Measurements from ENCODE around the gene LRCH1.

Gene LRCH1

DNA sequence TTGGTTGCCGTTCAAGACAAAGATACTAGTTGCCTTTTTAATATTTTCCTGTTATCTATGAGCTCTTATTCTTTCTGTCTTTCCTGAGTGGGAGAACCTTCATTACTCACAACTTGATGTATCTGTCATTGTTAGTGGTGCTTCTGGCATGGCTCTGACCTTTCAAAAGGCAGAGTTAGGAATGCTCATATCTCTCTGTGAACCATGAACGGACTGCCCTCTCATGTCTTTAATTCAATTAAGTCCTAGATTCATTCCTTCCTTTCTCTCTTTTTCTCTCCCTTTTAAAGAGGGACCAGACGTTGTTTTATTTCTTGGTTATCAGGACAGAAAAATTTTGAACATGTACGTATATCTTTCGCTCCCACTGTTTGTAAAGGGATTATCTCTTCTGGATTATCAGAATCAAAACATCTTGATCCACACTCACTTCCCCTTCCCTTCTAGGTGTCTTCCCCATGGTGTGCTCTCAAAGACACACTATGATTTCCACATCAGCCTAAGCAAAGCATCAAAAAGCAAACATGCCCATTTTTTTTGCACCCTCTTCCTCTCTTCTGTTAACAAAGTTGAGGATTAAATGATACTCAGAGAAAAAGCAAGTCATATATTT lies 90.3 kb downstream of the LRCH1 start:
- Histone ChIP-seq H3K36me3 (ENCODE audit: control insufficient read depth, insufficient read depth, low read length, severe bottlenecking) (no peaks in the 10 kb centered on the region), H3K27me3 (replicated peaks; ENCODE audit: control insufficient read depth, insufficient read depth, low read length) (no peaks in the 10 kb centered on the region), H3K4me1 (ENCODE audit: control insufficient read depth, insufficient read depth, low read length) (peaks cover 35% of the 10 kb centered on the region), H3K4me3 (ENCODE audit: low read length) (no peak overlapping the region), H3K9me3 (ENCODE audit: control insufficient read depth, low read length) (no peaks in the 10 kb centered on the region), H3K9ac (ENCODE audit: low read length) (no peak overlapping the region)
- no peak for DNase-seq (ENCODE audit: low read depth)

GRCh38 chr13:46644816-46645215 lies 91.8 kb downstream of the LRCH1 start:
- H3K9me3 ChIP-seq (ENCODE audit: control insufficient read depth, low read length): no peaks in the 10 kb centered on the region
- H3K4me3 ChIP-seq (ENCODE audit: low read length): no peak overlapping the region
- H3K4me1 ChIP-seq (ENCODE audit: control insufficient read depth, insufficient read depth, low read length): peaks cover 30% of the 10 kb centered on the region
- no peaks in the 10 kb centered on the region for H3K36me3 ChIP-seq (ENCODE audit: control insufficient read depth, insufficient read depth, low read length, severe bottlenecking)
- DNase-seq (ENCODE audit: low read depth): no peak
- no peaks in the 10 kb centered on the region for H3K27me3 ChIP-seq (replicated peaks; ENCODE audit: control insufficient read depth, insufficient read depth, low read length)
- no peak overlapping the region for H3K9ac ChIP-seq (ENCODE audit: low read length)

DNA sequence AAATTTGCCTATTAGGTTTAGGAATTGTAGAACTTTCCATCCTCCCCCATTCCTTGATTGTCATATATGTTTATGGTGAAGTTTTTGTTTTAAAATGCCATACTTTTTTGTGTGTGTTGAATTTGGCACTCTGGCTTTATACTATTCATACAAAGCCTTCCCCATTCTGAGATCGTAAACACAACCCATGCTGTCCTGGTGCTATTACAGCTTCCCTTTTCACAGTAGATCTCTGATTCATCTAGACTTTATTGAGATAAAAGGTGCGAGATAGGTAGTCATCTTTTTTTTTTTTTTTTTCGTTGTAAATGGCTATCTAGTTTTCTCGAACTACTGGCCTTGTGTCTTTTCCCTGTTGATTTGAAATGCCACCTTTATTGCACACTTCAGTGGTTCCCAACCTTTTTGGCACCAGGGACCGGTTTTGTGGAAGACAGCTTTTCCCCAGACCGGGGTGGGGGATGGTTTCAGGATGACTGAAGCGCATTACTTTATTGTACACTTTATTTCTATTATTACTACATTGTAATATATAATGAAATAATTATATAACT lies 94.6 kb downstream of the LRCH1 start:
- no peak overlapping the region for H3K9ac ChIP-seq (ENCODE audit: low read length)
- H3K4me3 ChIP-seq (ENCODE audit: low read length): no peak overlapping the region
- no peaks in the 10 kb centered on the region for H3K36me3 ChIP-seq (ENCODE audit: control insufficient read depth, insufficient read depth, low read length, severe bottlenecking)
- no peaks in the 10 kb centered on the region for H3K27me3 ChIP-seq (replicated peaks; ENCODE audit: control insufficient read depth, insufficient read depth, low read length)
- DNase-seq (ENCODE audit: low read depth): no peak
- no peaks in the 10 kb centered on the region for H3K9me3 ChIP-seq (ENCODE audit: control insufficient read depth, low read length)
- H3K4me1 ChIP-seq (ENCODE audit: control insufficient read depth, insufficient read depth, low read length): peaks cover 11% of the 10 kb centered on the region

- Histone ChIP-seq H3K9ac (ENCODE audit: low read length) (no peak overlapping the region), H3K4me3 (ENCODE audit: low read length) (no peak overlapping the region), H3K27me3 (replicated peaks; ENCODE audit: control insufficient read depth, insufficient read depth, low read length) (no peaks in the 10 kb centered on the region), H3K36me3 (ENCODE audit: control insufficient read depth, insufficient read depth, low read length, severe bottlenecking) (no peaks in the 10 kb centered on the region), H3K4me1 (ENCODE audit: control insufficient read depth, insufficient read depth, low read length) (peaks cover 7% of the 10 kb centered on the region), H3K9me3 (ENCODE audit: control insufficient read depth, low read length) (no peaks in the 10 kb centered on the region)
- peak; percentile 58 for DNase-seq (ENCODE audit: low read depth)
These were observed 95.2 kb downstream of the LRCH1 start for GRCh38 chr13:46648166-46648607.

DNA sequence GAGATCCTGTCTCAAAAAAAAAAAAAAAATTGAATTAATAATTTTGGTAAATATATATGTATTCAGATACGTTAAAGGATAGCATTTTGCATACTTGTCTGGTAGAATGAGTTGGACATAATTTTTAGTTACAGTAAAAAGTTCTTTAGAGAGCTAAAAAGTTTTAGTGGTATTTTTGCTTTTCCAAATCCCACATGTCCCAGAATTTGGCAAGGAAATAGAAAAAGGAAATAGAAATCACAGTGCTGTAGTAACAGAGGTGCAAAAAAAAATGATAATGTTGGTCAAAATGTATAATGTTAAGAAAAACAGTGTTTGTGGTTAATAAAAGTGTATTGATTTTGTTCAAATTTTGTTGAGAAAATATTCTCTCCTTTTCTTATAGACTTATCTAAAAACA lies 96.8 kb downstream of the LRCH1 start:
- H3K9me3 ChIP-seq (ENCODE audit: control insufficient read depth, low read length): no peaks in the 10 kb centered on the region
- no peak for DNase-seq (ENCODE audit: low read depth)
- no peak overlapping the region for H3K9ac ChIP-seq (ENCODE audit: low read length)
- no peak overlapping the region for H3K4me3 ChIP-seq (ENCODE audit: low read length)
- H3K4me1 ChIP-seq (ENCODE audit: control insufficient read depth, insufficient read depth, low read length): peaks cover 6% of the 10 kb centered on the region
- H3K27me3 ChIP-seq (replicated peaks; ENCODE audit: control insufficient read depth, insufficient read depth, low read length): no peaks in the 10 kb centered on the region
- H3K36me3 ChIP-seq (ENCODE audit: control insufficient read depth, insufficient read depth, low read length, severe bottlenecking): no peaks in the 10 kb centered on the region

DNA sequence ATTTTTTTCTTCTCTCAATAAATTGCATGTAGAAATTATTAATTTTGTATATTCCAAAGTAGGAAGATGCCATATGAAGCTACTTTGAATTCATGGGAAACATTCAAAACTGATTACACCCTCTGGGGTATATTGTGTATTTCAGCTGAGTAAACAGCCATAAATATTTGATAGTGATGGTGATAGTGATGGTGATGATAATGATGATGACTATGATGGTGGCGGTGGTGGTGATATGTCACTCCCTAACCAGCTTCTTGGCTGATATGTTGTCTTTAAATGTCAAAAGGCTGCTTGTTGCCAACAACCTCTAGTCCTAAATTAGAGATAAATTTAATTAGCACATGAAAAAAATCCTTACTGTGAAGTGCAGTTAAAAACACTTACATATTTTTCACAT lies 102.0 kb downstream of the LRCH1 start:
- Histone ChIP-seq H3K27me3 (replicated peaks; ENCODE audit: control insufficient read depth, insufficient read depth, low read length) (no peaks in the 10 kb centered on the region), H3K9me3 (ENCODE audit: control insufficient read depth, low read length) (no peaks in the 10 kb centered on the region), H3K4me1 (ENCODE audit: control insufficient read depth, insufficient read depth, low read length) (peaks cover 16% of the 10 kb centered on the region), H3K9ac (ENCODE audit: low read length) (no peak overlapping the region), H3K36me3 (ENCODE audit: control insufficient read depth, insufficient read depth, low read length, severe bottlenecking) (no peaks in the 10 kb centered on the region), H3K4me3 (ENCODE audit: low read length) (no peak overlapping the region)
- DNase-seq (ENCODE audit: low read depth): no peak

DNA sequence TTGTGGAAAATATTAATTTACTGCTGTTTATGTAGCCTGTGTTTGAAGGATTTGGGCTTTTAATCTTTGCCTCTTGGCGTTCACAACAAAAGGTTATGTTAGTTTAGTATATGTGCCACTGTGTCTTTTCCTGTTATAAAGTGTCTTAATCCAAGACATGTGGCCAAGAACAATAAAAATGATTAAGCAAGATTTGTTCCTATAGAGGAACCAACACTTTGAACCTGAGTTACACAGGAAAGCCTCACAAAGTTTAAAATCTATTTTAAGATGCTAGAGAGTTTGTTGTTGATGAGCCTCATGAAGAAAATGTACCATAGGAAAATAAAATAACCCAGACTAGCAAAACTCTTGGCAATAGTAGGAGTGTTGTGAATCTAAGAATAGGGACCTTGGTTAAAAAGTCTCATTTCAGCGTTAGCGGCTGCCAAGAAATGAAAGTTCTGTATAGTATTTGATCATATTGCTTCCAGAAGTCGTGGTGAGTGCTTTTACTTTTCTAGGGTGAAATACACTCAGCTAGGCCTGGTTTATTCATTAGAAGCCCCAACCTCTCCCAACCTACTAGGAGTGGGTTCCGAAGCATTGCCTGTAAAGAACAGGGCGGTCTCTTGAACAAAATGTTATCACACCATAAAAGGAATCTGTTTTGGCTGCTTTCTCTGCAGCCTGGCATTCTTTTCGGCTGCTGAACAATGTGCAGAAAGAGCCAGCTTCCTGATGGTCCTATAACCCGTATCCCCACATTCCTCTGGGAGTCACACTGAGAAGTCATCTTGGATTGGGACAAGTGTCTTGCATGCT lies 102.6 kb downstream of the LRCH1 start:
- H3K36me3 ChIP-seq (ENCODE audit: control insufficient read depth, insufficient read depth, low read length, severe bottlenecking): no peaks in the 10 kb centered on the region
- peak; percentile 54 for DNase-seq (ENCODE audit: low read depth)

GRCh38 chr13:46656786-46657185 lies 103.8 kb downstream of the LRCH1 start:
- Histone ChIP-seq H3K9me3 (ENCODE audit: control insufficient read depth, low read length) (no peaks in the 10 kb centered on the region), H3K4me1 (ENCODE audit: control insufficient read depth, insufficient read depth, low read length) (peaks cover 16% of the 10 kb centered on the region), H3K36me3 (ENCODE audit: control insufficient read depth, insufficient read depth, low read length, severe bottlenecking) (no peaks in the 10 kb centered on the region), H3K27me3 (replicated peaks; ENCODE audit: control insufficient read depth, insufficient read depth, low read length) (no peaks in the 10 kb centered on the region), H3K9ac (ENCODE audit: low read length) (no peak overlapping the region), H3K4me3 (ENCODE audit: low read length) (no peak overlapping the region)
- no peak for DNase-seq (ENCODE audit: low read depth)

More for the DNA sequence above, 102.6 kb downstream of the LRCH1 start:
- peak overlapping the region; percentile 3 for H3K9ac ChIP-seq (ENCODE audit: low read length)
- H3K9me3 ChIP-seq (ENCODE audit: control insufficient read depth, low read length): no peaks in the 10 kb centered on the region
- H3K4me1 ChIP-seq (ENCODE audit: control insufficient read depth, insufficient read depth, low read length): peaks cover 16% of the 10 kb centered on the region
- no peaks in the 10 kb centered on the region for H3K27me3 ChIP-seq (replicated peaks; ENCODE audit: control insufficient read depth, insufficient read depth, low read length)
- H3K4me3 ChIP-seq (ENCODE audit: low read length): peak overlapping the region; percentile 46

DNA sequence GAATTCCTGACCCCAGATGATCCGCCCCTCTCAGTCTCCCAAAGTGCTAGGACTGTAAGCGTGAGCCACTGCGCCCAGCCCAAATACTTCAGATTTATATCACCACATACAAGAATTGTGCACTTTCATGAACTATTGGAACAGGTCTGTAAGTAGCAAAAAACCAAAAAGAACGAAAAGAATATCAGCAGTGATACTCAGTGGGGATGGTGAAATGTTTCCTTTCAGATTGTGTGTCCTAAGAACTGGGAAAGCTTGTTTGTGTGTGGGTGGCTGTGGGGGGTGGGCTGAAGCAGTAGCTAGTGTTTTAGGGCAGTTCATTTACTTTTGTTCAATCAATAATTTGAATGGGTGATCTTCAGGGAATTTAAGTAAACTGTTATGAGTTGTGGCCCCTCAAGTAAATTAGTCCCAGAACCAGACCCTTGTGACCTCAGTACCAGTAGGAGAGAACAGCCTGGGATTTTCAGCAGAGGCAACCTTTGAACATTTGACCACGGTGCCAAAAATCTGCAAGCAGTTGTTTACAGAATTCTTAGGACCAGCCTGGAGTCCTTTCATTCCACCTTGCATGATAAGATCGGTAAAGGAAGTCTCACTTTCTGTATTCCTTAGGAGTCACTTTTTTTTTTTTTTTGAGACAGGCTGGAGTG lies 106.6 kb downstream of the LRCH1 start:
- no peak for DNase-seq (ENCODE audit: low read depth)
- Histone ChIP-seq H3K9me3 (ENCODE audit: control insufficient read depth, low read length) (no peaks in the 10 kb centered on the region), H3K4me1 (ENCODE audit: control insufficient read depth, insufficient read depth, low read length) (peaks cover 16% of the 10 kb centered on the region), H3K9ac (ENCODE audit: low read length) (no peak overlapping the region), H3K27me3 (replicated peaks; ENCODE audit: control insufficient read depth, insufficient read depth, low read length) (no peaks in the 10 kb centered on the region), H3K36me3 (ENCODE audit: control insufficient read depth, insufficient read depth, low read length, severe bottlenecking) (no peaks in the 10 kb centered on the region), H3K4me3 (ENCODE audit: low read length) (no peak overlapping the region)

DNA sequence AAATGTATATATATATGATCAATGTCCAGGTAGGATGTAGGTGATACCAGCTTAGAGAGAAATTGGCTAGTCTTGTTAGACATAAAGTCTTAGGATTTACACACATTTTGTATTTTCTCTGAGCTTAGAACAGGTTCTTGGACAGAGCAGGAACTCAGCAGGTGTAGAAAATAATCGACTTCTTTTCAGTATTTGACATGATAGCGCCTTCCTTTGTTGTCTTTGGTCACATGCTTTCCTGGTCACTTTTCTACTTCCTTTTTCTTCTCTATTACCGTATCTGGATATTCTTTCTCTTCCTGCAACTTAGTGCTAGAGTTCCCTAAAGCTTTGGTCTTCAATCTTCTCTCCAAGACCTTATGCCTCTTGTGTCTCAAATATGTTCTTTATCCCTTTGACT lies 107.4 kb downstream of the LRCH1 start:
- H3K9ac ChIP-seq (ENCODE audit: low read length): no peak overlapping the region
- no peaks in the 10 kb centered on the region for H3K9me3 ChIP-seq (ENCODE audit: control insufficient read depth, low read length)
- no peak for DNase-seq (ENCODE audit: low read depth)
- no peaks in the 10 kb centered on the region for H3K27me3 ChIP-seq (replicated peaks; ENCODE audit: control insufficient read depth, insufficient read depth, low read length)
- no peak overlapping the region for H3K4me3 ChIP-seq (ENCODE audit: low read length)
- no peaks in the 10 kb centered on the region for H3K36me3 ChIP-seq (ENCODE audit: control insufficient read depth, insufficient read depth, low read length, severe bottlenecking)
- H3K4me1 ChIP-seq (ENCODE audit: control insufficient read depth, insufficient read depth, low read length): peaks cover 10% of the 10 kb centered on the region

DNA sequence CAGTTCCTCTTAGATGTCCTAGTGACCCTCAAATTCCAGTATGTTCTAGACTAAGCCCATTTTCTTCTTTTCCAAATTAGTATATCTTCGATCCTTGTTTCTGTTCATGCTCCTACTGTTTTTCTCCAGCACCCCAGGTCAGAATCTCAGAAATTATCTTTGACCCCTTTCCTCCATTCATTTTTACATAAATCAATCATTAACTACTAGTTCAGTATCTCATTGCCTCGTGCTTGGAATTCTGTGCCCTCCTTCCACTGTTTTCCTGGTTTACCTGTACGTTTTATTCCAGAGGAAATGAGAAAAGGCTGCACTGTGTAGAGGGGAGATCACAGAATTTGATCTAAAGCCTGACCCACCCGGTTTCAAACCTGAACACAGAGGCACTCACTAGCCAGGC lies 107.9 kb downstream of the LRCH1 start:
- Histone ChIP-seq H3K4me1 (ENCODE audit: control insufficient read depth, insufficient read depth, low read length) (peaks cover 5% of the 10 kb centered on the region), H3K36me3 (ENCODE audit: control insufficient read depth, insufficient read depth, low read length, severe bottlenecking) (no peaks in the 10 kb centered on the region), H3K9me3 (ENCODE audit: control insufficient read depth, low read length) (no peaks in the 10 kb centered on the region), H3K4me3 (ENCODE audit: low read length) (no peak overlapping the region), H3K9ac (ENCODE audit: low read length) (no peak overlapping the region), H3K27me3 (replicated peaks; ENCODE audit: control insufficient read depth, insufficient read depth, low read length) (no peaks in the 10 kb centered on the region)
- DNase-seq (ENCODE audit: low read depth): no peak
